CD4-positive, alpha-beta T cell treated with Interleukin-2 at 100 ng/mL for 4 hours (primary cell): ENCODE results near the gene SPTBN5.

ENCODE experiments used
- DNase-seq: peaks from one replicate; pipeline ENCODE4 v3.0.0-alpha.2; 2020; ENCODE audit warnings: low spot score

Gene SPTBN5

DNA sequence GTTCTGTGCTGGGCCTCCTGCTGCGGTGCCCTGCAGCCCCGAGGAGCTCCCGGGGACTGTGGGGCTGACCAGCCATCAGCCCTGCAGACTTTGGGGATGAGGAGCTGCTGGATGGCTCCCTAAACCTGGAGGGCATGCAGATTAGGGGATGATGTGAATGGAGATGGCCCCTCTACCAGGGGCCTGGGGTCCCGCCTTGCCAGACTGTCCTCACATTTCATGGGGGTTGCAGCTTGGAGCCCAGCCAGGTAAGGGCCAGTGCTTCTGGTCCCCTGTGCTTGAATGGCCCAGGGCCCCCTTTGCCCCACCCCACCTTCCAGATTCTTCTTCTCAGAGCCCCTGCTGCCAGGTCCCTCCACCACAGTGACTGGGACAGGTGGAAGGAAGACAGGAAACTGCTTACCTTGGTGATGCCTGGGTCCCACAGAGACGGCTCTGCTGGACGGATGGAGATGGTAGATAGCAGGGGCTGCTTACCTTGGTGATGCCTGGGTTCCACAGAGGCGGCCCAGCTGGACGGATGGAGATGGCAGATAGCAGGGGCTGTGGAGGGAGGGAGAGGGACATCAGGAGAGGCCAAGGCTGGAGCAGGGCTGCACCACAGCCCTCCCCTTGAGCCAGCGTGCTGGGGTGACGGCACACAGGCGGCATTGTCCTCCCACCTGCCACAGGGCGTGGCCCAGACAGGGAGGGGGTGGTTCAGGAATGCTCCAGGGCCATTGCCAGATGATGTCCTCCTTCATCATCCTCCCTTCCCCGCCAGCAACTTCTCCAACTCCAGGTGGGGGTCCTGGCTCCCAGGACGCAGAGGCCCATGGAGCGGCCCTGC lies at the start of gene SPTBN5:
TSS of gene SPTBN5 (minus strand) at position 632 of the 829 bp plus-strand sequence. CDS start at position 76, 556 bp downstream.
- no peak for DNase-seq

DNA sequence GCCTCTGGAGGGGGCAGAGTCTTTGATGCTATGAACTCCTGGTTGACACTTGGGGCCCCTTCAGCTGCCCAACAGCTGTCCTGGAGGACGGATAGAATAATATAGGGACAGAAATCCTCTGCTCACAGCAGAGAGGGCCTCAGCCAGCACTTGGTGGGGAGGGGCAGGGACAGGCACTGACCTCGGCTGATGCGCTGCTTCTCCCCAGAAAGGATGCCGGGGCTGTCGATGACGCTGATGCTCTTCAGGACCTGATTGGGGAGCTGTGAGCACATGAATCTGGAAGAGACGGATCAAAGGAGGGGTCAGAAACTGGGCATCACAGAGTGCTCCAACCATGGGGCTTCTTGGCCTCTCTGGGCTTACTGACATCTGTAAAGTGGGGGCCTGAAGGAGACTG lies 49.0 kb upstream of the SPTBN5 start:
- DNase-seq: no peak

DNA sequence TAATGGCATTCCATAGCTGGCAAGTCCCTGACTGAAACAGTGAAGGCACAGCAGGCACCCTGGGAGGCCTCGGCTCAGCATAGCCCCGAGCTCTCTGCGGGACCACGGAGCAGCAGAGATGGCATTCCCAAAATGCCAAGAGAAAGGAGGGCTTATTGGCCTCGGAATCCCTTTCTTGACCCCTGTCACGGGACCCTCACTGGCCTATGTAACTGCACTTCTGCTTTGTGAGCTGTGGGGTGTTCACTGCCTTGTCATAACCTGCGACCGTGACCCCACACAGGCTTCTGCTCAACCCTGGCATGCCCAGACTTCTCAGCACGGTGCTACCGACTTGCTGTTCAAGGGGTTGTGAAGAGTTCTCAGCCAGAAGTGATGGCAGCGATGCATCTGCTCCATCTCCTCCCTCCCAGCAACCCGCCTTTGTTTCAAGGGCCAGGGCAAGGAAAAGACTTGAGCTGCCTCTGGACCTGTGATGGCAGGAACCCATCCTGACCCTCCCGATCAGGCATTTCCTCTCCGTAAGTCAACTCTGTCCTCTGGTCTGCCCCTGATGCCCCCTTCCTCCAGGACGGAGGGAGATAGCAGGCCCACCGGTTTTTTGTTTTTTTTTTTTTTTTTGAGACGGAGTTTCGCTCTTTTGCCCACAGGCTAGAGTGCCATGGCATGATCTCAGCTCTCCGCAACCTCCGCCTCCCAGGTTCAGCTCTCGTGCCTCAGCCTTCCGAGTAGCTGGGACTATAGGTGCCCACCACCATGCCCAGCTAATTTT lies 48.0 kb upstream of the SPTBN5 start:
- no peak for DNase-seq

DNA sequence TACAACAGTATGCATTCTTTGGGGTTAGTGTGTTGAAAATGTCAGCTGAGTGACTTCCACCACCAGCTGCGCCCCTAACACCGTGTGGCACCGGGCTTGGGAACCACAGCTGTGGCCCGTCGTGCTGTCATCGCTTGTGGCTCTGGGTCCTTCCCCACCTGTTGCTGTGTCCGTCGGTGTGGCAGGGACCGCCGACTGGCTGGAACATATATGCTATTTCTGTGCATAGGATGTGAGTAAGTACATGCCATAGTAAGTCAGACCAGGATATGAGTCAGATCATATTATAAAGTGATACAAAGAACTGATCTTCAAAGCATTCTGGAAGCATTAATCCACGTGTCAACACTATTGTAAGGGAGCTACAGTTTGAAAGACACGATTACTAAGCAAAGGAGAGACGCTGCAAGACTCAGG lies 46.6 kb upstream of the SPTBN5 start:
- peak; percentile 66 for DNase-seq

DNA sequence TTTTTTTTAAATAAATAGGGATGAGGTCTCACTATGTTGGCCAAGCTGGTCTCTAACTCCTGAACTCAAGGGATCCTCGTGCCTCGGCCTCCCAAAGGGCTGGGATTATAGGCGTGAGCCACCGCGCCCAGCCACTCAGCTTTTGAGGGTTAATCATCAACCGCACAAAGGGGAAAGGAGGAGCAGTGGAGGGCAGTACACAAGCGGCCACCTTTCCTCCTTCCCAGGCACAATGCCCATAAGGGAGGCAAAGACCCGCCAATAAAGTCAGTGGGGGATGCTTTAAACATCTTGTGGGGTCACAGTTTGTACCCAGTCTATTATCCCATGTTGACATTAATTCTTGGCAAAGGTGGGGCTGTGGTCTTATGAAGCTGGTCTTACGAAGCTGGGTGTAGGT lies 46.1 kb upstream of the SPTBN5 start:
- DNase-seq: no peak

DNA sequence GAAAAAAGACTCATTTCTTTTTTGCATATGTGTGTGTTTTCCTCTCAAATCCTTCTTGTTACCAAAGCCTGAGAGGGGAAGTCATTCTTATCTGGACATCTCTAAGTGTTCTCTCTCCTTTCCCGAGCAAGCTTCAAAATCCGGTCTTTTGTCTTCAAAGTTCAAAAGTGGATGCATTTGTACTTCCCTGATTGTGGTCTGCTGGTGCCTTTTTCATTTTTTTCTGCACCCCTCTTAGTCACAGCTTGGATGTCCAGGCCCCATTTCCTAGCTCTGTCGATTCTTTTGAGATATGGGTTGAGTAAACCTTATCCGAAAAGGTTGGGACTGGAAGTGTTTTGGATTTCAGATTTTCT lies 43.7 kb upstream of the SPTBN5 start:
- DNase-seq: no peak

DNA sequence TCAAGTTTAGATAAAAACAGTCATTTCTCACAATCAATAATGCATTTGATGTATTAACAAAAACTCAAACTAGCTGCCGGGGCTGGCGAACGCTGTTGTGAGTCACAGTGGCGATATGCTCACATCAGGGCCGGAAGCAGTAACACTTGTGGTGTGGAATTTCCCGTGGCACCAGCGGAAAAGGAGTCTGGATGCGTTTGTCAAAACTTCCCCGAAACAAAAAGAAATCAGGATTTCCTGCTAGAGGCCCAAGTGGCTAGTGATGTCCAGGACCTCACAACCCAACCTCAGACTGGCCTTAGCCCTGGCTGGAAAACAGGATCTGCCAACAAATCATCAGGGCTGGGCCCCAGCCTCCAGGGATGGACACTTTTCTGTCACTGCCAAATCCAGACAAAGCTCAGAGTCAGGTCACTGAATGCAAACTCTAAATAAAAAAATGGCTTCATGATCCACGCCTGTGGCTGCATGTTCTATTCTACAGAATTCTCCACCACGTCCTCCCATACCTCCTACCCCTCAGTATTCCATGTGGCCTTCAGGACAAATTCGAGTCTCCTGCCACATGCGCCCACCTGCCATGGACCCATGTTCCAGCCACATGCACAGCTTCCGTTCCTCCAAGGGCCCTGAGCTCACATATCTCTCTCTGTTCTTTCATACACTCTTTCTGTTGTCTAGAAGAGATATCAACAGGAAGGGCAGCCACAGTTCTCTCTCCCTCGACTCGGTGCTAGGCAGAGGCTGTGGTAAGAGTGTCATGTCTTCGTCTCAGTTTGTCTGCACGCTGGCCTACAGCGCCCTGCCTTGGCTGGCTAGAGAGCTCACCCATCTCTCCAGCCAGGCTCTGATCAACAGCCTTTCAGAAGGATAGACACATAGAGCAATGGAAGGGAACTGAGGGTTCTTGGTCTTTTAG lies 43.1 kb upstream of the SPTBN5 start:
- DNase-seq: peak; percentile 87

DNA sequence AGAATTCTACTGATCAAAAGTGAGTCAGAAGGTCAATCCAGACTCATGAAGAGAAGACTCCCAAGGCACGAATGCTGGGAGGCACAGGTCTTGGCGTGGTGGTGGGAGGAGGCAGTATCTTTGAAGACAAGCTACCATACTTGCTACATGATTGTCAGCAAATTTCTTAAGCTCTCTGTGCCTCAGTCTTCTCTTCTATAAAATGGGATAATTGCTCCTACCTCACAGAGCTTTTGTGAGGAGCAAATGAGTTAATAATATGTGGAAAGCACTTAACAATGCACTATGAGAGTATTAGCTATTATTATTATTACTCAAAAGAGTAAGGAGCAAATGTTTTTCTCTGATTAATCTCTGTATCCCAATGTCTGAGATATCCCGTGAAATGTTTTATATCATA lies 42.3 kb upstream of the SPTBN5 start:
- DNase-seq: no peak

DNA sequence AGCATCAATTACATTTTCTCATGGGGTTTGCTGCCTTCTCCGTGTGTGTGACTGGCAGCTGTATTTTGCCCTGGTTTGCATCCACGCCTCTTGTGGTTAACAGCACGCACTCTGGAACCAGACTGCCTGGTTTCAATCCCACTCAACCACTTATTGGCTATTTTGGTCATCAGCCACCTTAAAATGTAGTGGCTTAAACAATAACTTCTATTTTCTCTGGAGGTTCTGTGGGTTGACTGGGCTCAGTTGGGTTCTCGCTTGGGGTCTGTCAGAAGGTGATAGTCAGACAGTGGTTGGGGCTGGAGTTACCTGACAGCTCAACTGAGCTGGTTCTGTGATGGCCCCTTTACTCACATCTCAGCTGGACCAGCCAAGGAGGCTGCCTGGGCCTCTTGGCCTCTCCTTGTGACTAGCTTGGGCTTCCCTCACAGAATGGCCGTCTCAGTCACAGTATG lies 41.7 kb upstream of the SPTBN5 start:
- DNase-seq: no peak

DNA sequence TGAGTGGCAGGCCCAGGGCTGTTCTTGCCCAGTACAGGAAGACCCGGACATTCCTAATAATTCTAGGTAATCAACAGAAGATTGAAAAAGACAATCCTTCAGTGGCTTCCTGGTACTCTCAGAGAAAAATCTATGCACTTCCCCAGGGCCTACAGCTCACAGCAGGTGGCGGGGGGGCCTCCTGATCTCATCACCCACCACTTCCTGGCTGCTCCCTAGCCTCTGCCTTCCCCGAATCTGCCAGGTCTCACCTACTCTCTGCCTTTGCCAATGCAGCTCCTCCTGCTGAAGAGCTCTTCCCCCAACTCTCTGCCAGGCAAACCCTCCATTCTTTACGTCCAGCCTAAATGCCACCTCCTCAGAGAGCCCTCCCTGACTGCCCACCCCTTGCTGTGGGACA lies 41.0 kb upstream of the SPTBN5 start:
- peak; percentile 84 for DNase-seq

DNA sequence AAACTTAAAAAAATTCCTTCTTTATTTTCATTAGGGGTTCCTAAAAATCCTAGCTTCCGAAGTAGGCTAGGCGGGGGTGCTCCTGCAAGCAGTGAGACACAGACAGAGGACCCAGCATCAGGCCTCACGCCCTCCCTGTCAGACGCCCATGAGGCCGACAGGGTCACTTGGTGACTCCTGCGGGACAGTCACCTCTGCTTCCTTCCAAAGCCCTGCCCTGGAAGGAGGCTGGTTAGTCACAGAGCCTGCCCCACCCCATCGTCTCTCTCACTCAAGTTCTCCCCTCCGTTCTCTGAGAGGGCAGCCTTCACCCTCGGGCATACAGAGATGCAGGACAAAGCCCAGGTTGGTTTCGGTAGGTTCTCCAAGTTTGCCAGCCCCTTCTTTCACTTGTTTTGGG lies 39.9 kb upstream of the SPTBN5 start:
- DNase-seq: peak; percentile 29

DNA sequence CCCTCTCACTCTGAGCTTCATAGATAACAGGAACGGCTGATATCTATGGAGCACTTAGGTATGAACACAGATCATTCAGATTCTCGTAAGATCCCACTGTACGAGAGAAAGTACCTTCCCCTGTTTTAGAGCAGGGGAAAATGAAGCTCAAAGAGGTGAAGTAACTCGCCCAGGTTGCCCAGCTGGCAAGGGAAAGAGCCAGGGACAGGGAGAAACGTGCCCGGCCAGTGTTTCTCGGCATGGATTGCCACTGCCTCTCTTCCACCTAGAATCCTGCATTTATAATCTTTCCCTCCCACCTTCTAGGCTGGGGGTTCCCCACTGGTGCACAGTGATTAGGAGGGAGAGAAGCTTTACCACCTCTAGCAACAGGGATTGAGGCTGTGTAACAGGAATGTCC lies 39.5 kb upstream of the SPTBN5 start:
- DNase-seq: no peak

DNA sequence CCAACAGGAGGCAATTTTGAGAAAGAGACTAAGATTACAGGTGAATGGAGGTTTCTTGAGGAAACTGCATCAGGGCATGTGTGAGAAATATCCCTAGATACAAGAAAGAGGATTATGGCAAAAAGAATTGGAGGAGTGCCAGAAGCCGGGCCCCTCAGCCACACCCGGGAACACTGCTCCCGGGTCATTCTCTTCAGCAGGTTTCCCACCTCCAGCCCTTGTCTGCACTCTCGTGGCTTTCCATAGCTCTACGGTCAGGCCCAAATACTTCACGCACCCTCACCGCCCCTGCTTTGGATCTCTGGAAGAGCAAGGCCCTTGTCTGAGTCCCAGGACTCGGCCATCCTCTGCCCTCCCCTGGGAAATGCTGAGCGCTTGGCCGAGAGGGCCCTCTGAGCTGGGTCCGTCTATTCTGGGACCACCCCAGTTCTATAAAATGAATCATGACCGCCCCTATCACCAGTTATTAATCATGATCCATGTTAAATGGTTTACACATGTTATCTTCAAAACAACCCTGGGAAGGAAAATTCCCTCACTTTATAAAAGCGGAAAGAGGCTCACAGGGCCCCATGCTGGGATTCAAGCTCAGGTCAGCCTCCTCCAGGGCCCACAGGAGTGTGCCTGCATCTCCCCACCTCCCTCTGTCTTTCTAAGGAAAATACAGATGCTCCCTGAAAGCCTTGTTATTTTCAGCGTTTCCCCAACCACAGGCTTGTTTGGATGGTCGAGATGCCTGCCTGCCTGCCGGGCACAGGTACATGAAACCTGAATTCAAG lies 38.8 kb upstream of the SPTBN5 start:
- no peak for DNase-seq

DNA sequence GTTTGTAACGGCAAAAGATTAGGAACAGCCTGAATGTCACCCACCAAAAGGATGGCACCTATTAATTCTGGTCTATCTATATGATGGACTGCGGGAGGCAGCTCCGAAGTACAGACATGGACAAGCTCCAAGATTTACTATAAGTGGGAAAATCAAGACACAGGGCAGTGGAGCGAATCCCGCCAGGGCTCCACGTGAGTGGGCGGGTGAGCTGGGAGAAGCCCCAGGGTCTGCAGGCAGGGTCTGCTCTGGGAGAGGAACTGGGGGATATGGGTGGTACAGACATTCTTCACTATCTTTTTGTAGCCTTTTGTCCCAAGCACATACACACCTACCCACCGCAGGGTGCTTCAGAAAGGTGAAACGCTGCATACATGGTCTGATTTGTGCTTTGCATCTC lies 38.2 kb upstream of the SPTBN5 start:
- no peak for DNase-seq

DNA sequence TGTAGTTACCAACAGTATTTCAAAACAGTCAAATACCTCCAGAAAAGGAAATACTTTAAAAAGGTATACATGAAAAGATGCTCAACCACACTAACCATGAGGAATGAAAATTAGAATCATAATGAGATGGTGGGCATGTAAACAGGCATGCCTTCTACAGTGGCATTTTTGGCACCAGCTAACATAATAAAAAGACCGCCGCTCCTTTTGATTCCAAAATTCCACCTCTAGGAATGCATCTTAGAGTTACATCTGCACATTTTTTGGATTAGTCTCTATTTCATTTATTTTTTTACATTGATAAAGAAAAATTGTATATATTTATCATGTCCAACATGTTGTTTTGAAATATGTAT lies 37.0 kb upstream of the SPTBN5 start:
- DNase-seq: no peak

DNA sequence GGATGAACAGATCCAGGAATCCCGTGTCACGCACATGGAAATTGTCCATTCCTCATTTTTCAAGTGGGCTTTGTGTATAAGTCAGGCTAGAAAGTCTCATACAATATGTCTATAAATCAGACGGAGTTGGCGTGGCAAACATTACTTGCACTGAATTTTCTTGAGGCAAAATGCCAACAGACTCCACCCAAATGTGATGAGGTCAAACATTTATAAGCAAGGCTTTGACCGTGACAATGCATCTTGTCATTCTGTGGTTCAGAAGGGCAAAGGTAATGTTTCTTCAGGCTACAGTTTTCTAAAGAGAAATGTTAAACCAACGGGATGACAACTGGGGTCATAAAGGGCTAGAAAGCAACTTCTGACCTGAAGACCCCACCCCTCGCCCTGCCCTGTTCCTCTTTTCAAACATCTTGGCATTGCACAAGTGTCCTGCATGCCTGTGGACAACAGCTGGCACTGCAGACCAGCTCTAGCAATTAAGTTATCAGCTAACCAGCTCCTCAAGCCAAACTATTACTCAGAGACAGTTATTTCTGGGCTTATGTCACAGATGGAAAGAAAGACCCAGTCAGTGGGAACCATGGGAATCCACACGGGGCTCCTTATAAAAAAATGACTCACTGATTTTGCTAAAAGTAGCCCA lies 36.5 kb upstream of the SPTBN5 start:
- DNase-seq: no peak

DNA sequence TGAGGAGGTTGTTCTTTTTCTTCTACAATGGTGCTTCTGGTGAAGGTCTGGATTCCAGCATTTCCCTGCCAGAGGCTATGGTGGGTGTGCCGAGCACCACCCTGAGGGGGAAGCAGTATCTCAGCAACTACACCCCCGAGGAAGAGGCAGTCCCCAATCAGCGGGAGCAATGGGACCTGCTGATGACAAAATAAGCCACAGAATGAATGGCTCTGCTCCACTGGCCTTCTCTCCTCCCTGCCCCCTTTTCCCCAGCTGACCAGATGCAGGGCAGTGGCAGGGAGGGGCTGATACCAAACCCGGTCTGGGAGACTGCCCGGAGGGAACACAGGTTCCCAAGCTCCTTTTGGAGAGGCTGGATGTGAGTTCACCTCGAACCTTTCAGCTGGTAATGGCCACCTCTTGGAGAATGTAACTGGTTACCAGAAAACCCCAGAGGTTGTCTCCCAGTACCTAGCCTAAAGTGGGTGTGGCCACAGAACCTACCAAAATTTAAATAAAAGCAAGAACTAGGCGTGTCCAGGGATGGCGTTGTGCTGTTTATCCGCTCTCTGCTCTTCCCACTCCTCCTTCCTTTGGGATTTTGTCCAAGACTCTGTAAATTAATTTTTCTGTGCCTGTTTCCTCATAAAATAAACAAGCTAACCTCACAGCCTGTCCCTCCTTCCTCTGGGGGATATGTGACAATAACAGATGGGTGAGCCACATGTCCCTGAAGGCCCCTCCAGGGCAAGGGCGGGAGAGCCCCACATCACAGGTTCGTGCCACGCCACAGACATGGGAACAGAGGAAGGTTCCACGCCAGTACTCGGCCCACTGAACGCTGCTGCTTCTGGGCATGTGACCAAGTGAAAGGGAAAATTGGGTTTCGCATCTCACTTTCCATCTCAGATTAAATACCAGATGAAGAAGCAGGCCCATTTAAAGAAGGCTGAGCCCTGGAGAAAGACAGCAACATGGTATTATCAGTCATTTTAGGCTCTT lies 35.1 kb upstream of the SPTBN5 start:
- DNase-seq: no peak

DNA sequence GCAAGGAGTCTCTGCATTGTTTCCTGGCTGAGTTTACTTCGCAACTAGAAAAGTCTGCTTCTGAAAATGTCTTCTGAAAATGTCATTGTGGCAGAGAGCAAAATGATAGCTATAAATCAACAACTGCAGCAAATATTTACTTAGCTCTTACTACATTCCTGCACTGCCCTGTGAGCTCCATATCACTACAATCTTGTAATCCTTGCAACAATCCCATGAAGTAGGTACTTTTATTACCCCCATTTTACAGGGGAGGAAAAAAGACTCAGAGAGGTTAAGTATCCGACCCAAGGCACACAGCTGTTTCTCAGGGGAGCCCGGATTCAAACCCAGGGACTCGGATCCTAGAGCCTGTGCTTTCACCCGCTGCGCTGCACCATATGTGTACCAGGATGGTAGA lies 34.2 kb upstream of the SPTBN5 start:
- no peak for DNase-seq

DNA sequence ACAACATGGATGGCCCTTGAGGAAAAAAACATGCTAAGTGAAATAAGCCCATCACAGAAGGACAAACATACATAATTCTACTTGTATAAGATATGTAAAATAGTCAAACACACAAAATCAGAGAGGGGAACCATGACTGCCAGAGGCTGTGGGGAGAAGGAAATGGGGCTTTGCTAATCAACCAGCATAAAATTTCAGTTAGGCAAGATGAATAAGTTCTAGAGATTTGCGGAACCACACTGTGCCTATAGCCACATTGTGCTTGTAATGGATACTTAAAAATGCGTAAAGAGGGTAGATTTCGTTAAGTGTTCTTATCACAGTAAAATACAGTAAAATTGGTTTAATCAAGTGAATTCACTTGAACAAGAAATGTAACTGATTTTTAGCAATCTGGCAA lies 33.7 kb upstream of the SPTBN5 start:
- DNase-seq: no peak
